ENCODE results near the gene PANK1.

PANK1 gene

GRCh38 chr10:89540420-89540949 is 104.6 kb downstream of the PANK1 start:
- H3F3A ChIP-seq (ENCODE audit: insufficient read depth, low read length): no peaks in the 10 kb centered on the region
- H3K9ac ChIP-seq (ENCODE audit: low read length): no peak overlapping the region
- no peaks in the 10 kb centered on the region for H3K79me2 ChIP-seq (ENCODE audit: insufficient read depth, low read length)
- H3K4me3 ChIP-seq (ENCODE audit: low read depth, low read length, poor library complexity, severe bottlenecking): no peak overlapping the region
- no peak overlapping the region for H3K27ac ChIP-seq (ENCODE audit: low read depth, low read length, poor library complexity, severe bottlenecking)
- no peaks in the 10 kb centered on the region for H3K9me2 ChIP-seq (ENCODE audit: low read depth, low read length)
- H2AFZ ChIP-seq (ENCODE audit: low read length): no peak overlapping the region
- H3K36me3 ChIP-seq (ENCODE audit: insufficient read depth, low read length): no peaks in the 10 kb centered on the region
- no peaks in the 10 kb centered on the region for H4K20me1 ChIP-seq (ENCODE audit: insufficient read depth, low read length)
- no peak overlapping the region for H3K4me2 ChIP-seq (ENCODE audit: low read length)
- no peaks in the 10 kb centered on the region for H3K9me3 ChIP-seq (ENCODE audit: low read length)
- no peaks in the 10 kb centered on the region for H3K4me1 ChIP-seq (ENCODE audit: insufficient read depth, low read length, severe bottlenecking)
- no peak for TF ChIP-seq CTCF (IDR thresholded peaks at IDR 0.05; ENCODE audit: low read length)
- no peak for TF ChIP-seq EZH2 (IDR thresholded peaks at IDR 0.05; ENCODE audit: borderline replicate concordance, low read length)
- H3K27me3 ChIP-seq (ENCODE audit: insufficient read depth, low read length): no peaks in the 10 kb centered on the region

- no peaks in the 10 kb centered on the region for H3K9me3 ChIP-seq (ENCODE audit: low read length)
- no peaks in the 10 kb centered on the region for H3K9me2 ChIP-seq (ENCODE audit: low read depth, low read length)
- H3K27ac ChIP-seq (ENCODE audit: low read depth, low read length, poor library complexity, severe bottlenecking): no peak overlapping the region
- no peak overlapping the region for H3K4me3 ChIP-seq (ENCODE audit: low read depth, low read length, poor library complexity, severe bottlenecking)
- no peak overlapping the region for H3K4me2 ChIP-seq (ENCODE audit: low read length)
- no peaks in the 10 kb centered on the region for H3K36me3 ChIP-seq (ENCODE audit: insufficient read depth, low read length)
- no peaks in the 10 kb centered on the region for H3K27me3 ChIP-seq (ENCODE audit: insufficient read depth, low read length)
- H3K9ac ChIP-seq (ENCODE audit: low read length): no peak overlapping the region
- TF ChIP-seq EZH2 (IDR thresholded peaks at IDR 0.05; ENCODE audit: borderline replicate concordance, low read length) (no peak), CTCF (IDR thresholded peaks at IDR 0.05; ENCODE audit: low read length) (no peak)
- no peaks in the 10 kb centered on the region for H3K79me2 ChIP-seq (ENCODE audit: insufficient read depth, low read length)
- no peaks in the 10 kb centered on the region for H3F3A ChIP-seq (ENCODE audit: insufficient read depth, low read length)
- no peaks in the 10 kb centered on the region for H4K20me1 ChIP-seq (ENCODE audit: insufficient read depth, low read length)
- no peaks in the 10 kb centered on the region for H3K4me1 ChIP-seq (ENCODE audit: insufficient read depth, low read length, severe bottlenecking)
- H2AFZ ChIP-seq (ENCODE audit: low read length): no peak overlapping the region
Observed at GRCh38 chr10:89537364-89537763, 107.7 kb downstream of the PANK1 start.

- Histone ChIP-seq H3K9ac (ENCODE audit: low read length) (no peak overlapping the region), H3K27ac (ENCODE audit: low read depth, low read length, poor library complexity, severe bottlenecking) (no peak overlapping the region), H3F3A (ENCODE audit: insufficient read depth, low read length) (no peaks in the 10 kb centered on the region), H4K20me1 (ENCODE audit: insufficient read depth, low read length) (no peaks in the 10 kb centered on the region), H3K4me1 (ENCODE audit: insufficient read depth, low read length, severe bottlenecking) (no peaks in the 10 kb centered on the region), H2AFZ (ENCODE audit: low read length) (no peak overlapping the region), H3K9me2 (ENCODE audit: low read depth, low read length) (no peaks in the 10 kb centered on the region), H3K9me3 (ENCODE audit: low read length) (no peaks in the 10 kb centered on the region), H3K27me3 (ENCODE audit: insufficient read depth, low read length) (no peaks in the 10 kb centered on the region), H3K4me3 (ENCODE audit: low read depth, low read length, poor library complexity, severe bottlenecking) (no peak overlapping the region), H3K4me2 (ENCODE audit: low read length) (no peak overlapping the region), H3K79me2 (ENCODE audit: insufficient read depth, low read length) (no peaks in the 10 kb centered on the region), H3K36me3 (ENCODE audit: insufficient read depth, low read length) (no peaks in the 10 kb centered on the region)
- TF ChIP-seq CTCF (IDR thresholded peaks at IDR 0.05; ENCODE audit: low read length) (no peak), EZH2 (IDR thresholded peaks at IDR 0.05; ENCODE audit: borderline replicate concordance, low read length) (no peak)
Observed at GRCh38 chr10:89536013-89536354, 109.1 kb downstream of the PANK1 start.

Data from OCI-LY1 (cell line).